Left lung (tissue), 10 donors: ENCODE measurements around the gene ALX3. TPM values are rescaled to one million over a fixed set of nuclear protein-coding genes. Genes with fewer than 3 reads are reported as not detected.

Experiments used
- ATAC-seq: fragments of 200-7000 bp; cut with Tn5 transposase; one replicate; pipeline ENCODE4 v1.9.1; 2020; ENCODE audit warnings: moderate library complexity
- DNase-seq, 4 donors: peaks; one replicate each; pipeline ENCODE4 v3.0.0-alpha.2; 2013 to 2020
- H3K27ac ChIP-seq, 2 donors: fragments of 200-600 bp; sonication (generic) in 1 of 2; one replicate each; pipeline versions ENCODE4 v1.5.0 to v1.8.0; 2020 to 2021
- H3K27me3 ChIP-seq, 2 donors: fragments of 200-600 bp; sonication (generic) in 1 of 2; one replicate each; pipeline versions ENCODE4 v1.5.0 to v1.8.0; 2020 to 2021
- H3K36me3 ChIP-seq, 2 donors: fragments of 200-600 bp; sonication (generic) in 1 of 2; one replicate each; pipeline versions ENCODE4 v1.5.0 to v1.8.0; 2020 to 2021
- H3K4me1 ChIP-seq, 2 donors: fragments of 200-600 bp; one replicate each; pipeline ENCODE4 v1.8.0; 2021
- H3K4me3 ChIP-seq, 2 donors: fragments of 200-600 bp; sonication (generic) in 1 of 2; one replicate each; pipeline versions ENCODE4 v1.5.0 to v1.8.0; 2020 to 2021; ENCODE audit warnings: mild to moderate bottlenecking in 1 of 2
- H3K9me3 ChIP-seq, 2 donors: fragments of 200-600 bp; sonication (generic) in 1 of 2; one replicate each; pipeline versions ENCODE4 v1.5.0 to v1.8.0; 2020 to 2021
- CTCF ChIP-seq, 2 donors: fragments of 200-600 bp; sonication (generic) in 1 of 2; IDR thresholded peaks; one replicate each; pipeline versions ENCODE4 v1.5.0 to v1.8.0; 2021; ENCODE audit warnings: antibody characterized with exemption in 2 of 2
- intact Hi-C, 2 donors: fragments of 100-400 bp; cut with DNase I; formaldehyde crosslinking; loops; one replicate each; pipeline versions ENCODE4 v1.11.2 to v1.14.2; 2022
- polyA plus RNA-seq, 6 donors: library from polyadenylated mRNA; unstranded; fragments of 120-200 nt; gene quantifications; one replicate each; pipeline ENCODE4 v1.2.1, GENCODE V29; 2013; ENCODE audit not compliant: insufficient read length in 6 of 6
- total RNA-seq, 2 donors: library from RNA; stranded (reverse); fragmentation: NEBNext Ultra II Directional; extraction: Animal tissue kit (Norgen Biotek cat#: 25700); gene quantifications; one replicate each; pipeline ENCODE4 v1.2.1, GENCODE V29; 2021
- donor health status: DM: no; HTN: yes; CAD: no.
- donor health status: DM: no; HTN: no; CAD: no.

ALX3 gene
- total and polyA plus RNA-seq, 8 donors, result not detected

GRCh38 chr1:110113551-110113950 lies 43.1 kb upstream of the ALX3 start:
- ATAC-seq (no peak), DNase-seq (no peak)
- TF ChIP-seq CTCF (IDR thresholded peaks at IDR 0.05), result no peak
- Histone ChIP-seq H3K27ac (no peak overlapping the region), H3K9me3 (no peaks in the 10 kb centered on the region), H3K4me3 (no peak overlapping the region), H3K4me1 (no peaks in the 10 kb centered on the region), H3K36me3 (no peaks in the 10 kb centered on the region), H3K27me3 (peaks cover 0 to 68% of the 10 kb centered on the region in 2 donors)
- intact Hi-C loops, result no loop called here

- Histone ChIP-seq H3K36me3 (no peaks in the 10 kb centered on the region), H3K27me3 (peaks cover 0 to 70% of the 10 kb centered on the region in 2 donors), H3K9me3 (no peaks in the 10 kb centered on the region), H3K27ac (no peak overlapping the region), H3K4me1 (no peaks in the 10 kb centered on the region), H3K4me3 (no peak overlapping the region)
- intact Hi-C loops, result no loop called here
- ATAC-seq (no peak), DNase-seq (no peak)
- TF ChIP-seq CTCF (IDR thresholded peaks at IDR 0.05), result no peak
Measured at GRCh38 chr1:110112656-110113055, 42.2 kb upstream of the ALX3 start.

- intact Hi-C loops, result no loop called here
- H3K27me3 ChIP-seq, result peaks cover 0 to 70% of the 10 kb centered on the region in 2 donors
- H3K4me1 ChIP-seq, result no peaks in the 10 kb centered on the region
- ATAC-seq (no peak), DNase-seq (no peak)
- no peak within 1 kb of the TSS for H3K27ac ChIP-seq
- no peaks in the 10 kb centered on the region for H3K36me3 ChIP-seq
- TF ChIP-seq CTCF (IDR thresholded peaks at IDR 0.05), result no peak
- H3K9me3 ChIP-seq, result no peaks in the 10 kb centered on the region
- no peak within 1 kb of the TSS for H3K4me3 ChIP-seq
Measured at GRCh38 chr1:110112143-110112542, 41.7 kb upstream of the ALX3 start, which contains the start of gene UBL4B. TSS of gene UBL4B (plus strand) at chr1:110112443. CDS start at chr1:110112535, 92 bp downstream.

GRCh38 chr1:110111081-110111480 lies 40.6 kb upstream of the ALX3 start:
- H3K27ac ChIP-seq, result no peak overlapping the region
- H3K4me1 ChIP-seq, result no peaks in the 10 kb centered on the region
- TF ChIP-seq CTCF (IDR thresholded peaks at IDR 0.05), result no peak
- intact Hi-C loops, result no loop called here
- ATAC-seq, result no peak
- no peaks in the 10 kb centered on the region for H3K9me3 ChIP-seq
- DNase-seq, result no peak
- H3K27me3 ChIP-seq, result peaks cover 0 to 61% of the 10 kb centered on the region in 2 donors
- H3K4me3 ChIP-seq, result no peak overlapping the region
- no peaks in the 10 kb centered on the region for H3K36me3 ChIP-seq

- no peak overlapping the region for H3K27ac ChIP-seq
- intact Hi-C loops, result no loop called here
- H3K9me3 ChIP-seq, result no peaks in the 10 kb centered on the region
- no peaks in the 10 kb centered on the region for H3K4me1 ChIP-seq
- DNase-seq (no peak), ATAC-seq (no peak)
- no peaks in the 10 kb centered on the region for H3K36me3 ChIP-seq
- no peak for TF ChIP-seq CTCF (IDR thresholded peaks at IDR 0.05)
- H3K27me3 ChIP-seq, result peaks cover 0 to 30% of the 10 kb centered on the region in 2 donors
- H3K4me3 ChIP-seq, result no peak overlapping the region
Measured at GRCh38 chr1:110107867-110108469, 37.5 kb upstream of the ALX3 start.
